H1 (cell line): ENCODE results near the gene RELL1. TPM values are rescaled to one million over a fixed set of nuclear protein-coding genes. Genes with fewer than 3 reads are reported as not detected.

Experiments
- CTCF ChIA-PET: fragments of 300-600 bp; sonication (Branson Sonifier 250); formaldehyde crosslinking; loops from one replicate; lab custom pipeline; 2021; ENCODE audit not compliant: partially characterized antibody; lab: Charles Lee
- POLR2A ChIA-PET: fragments of 300-600 bp; sonication (Branson Sonifier 250); formaldehyde crosslinking; loops from one replicate; lab custom pipeline; 2021; ENCODE audit warnings: inconsistent platforms; ENCODE audit not compliant: partially characterized antibody; lab: Charles Lee
- DNase-seq, 2 experiments: peaks; one replicate each; pipeline versions ENCODE4 v3.0.0 to v3.0.0-alpha.2; 2010 to 2022; ENCODE audit warnings: low spot score in 2 of 2, low read depth in 1 of 2, mixed read lengths in 1 of 2
- FAIRE-seq: peaks from 2 replicates; lab custom pipeline; 2011; peaks lifted over from hg19 to GRCh38; lab: Jason Lieb, UNC
- H2AFZ ChIP-seq: 2 replicates; pipeline ENCODE4 v1.8.1; 2012; ENCODE audit warnings: low read length, inconsistent platforms
- H2AK5ac ChIP-seq: 2 replicates; pipeline ENCODE4 v1.6.1; 2013; ENCODE audit warnings: low read depth, low read length
- H2BK120ac ChIP-seq: replicated peaks from 2 replicates; pipeline ENCODE3; 2013; ENCODE audit warnings: low read depth, low read length, inconsistent platforms
- H2BK12ac ChIP-seq: 2 replicates; pipeline ENCODE4 v1.6.1; 2013; ENCODE audit warnings: low read depth, low read length
- H2BK15ac ChIP-seq: 2 replicates; pipeline ENCODE4 v1.6.1; 2013; ENCODE audit warnings: low read length
- H2BK20ac ChIP-seq: 2 replicates; pipeline ENCODE4 v1.6.1; 2013; ENCODE audit warnings: low read length
- H2BK5ac ChIP-seq: 2 replicates; pipeline ENCODE4 v1.6.1; 2013; ENCODE audit warnings: low read depth, low read length
- H3K14ac ChIP-seq: 2 replicates; pipeline ENCODE4 v1.6.1; 2013; ENCODE audit warnings: inconsistent platforms; ENCODE audit not compliant: insufficient read length
- H3K18ac ChIP-seq: 2 replicates; pipeline ENCODE4 v1.6.1; 2013; ENCODE audit warnings: low read length; ENCODE audit errors: extremely low read depth
- H3K23ac ChIP-seq: 2 replicates; pipeline ENCODE4 v1.6.1; 2013; ENCODE audit warnings: inconsistent platforms; ENCODE audit not compliant: insufficient read length
- H3K23me2 ChIP-seq: 2 replicates; pipeline ENCODE4 v1.6.1; 2013; ENCODE audit warnings: low read depth, low read length
- H3K27ac ChIP-seq: 2 replicates; pipeline ENCODE4 v1.6.1; 2011; ENCODE audit warnings: low read depth, low read length, inconsistent platforms
- H3K27me3 ChIP-seq, 4 experiments: replicated peaks in 1 of 4; 1 replicate in 1 of 4; 2 replicates in 3 of 4; pipeline versions ENCODE4 v1.6.1 to v1.8.1; 2011 to 2013; ENCODE audit warnings: low read length in 3 of 4, mild to moderate bottlenecking in 3 of 4, inconsistent platforms in 2 of 4, mixed read lengths in 2 of 4, moderate library complexity in 1 of 4; ENCODE audit not compliant: control insufficient read depth in 3 of 4, insufficient read depth in 3 of 4; ENCODE audit errors: extremely low read depth in 1 of 4
- H3K36me3 ChIP-seq, 4 experiments: 2 replicates each; pipeline versions ENCODE4 v1.6.1 to v1.8.1; 2011 to 2013; ENCODE audit warnings: mild to moderate bottlenecking in 4 of 4, low read length in 3 of 4, moderate library complexity in 2 of 4, control low read depth in 1 of 4, inconsistent platforms in 1 of 4; ENCODE audit not compliant: insufficient read depth in 4 of 4, control insufficient read depth in 2 of 4
- H3K4ac ChIP-seq: replicated peaks from 2 replicates; pipeline ENCODE3; 2013; ENCODE audit warnings: low read length, low read depth, mixed read lengths, inconsistent platforms; ENCODE audit not compliant: insufficient read length
- H3K4me1 ChIP-seq, 4 experiments: replicated peaks in 1 of 4; 1 replicate in 1 of 4; 2 replicates in 3 of 4; pipeline versions ENCODE4 v1.6.1 to v1.8.1; 2011 to 2013; ENCODE audit warnings: low read length in 3 of 4, inconsistent platforms in 2 of 4, mixed read lengths in 1 of 4; ENCODE audit not compliant: insufficient read depth in 4 of 4, control insufficient read depth in 3 of 4
- H3K4me2 ChIP-seq, 2 experiments: 2 replicates each; pipeline versions ENCODE4 v1.6.1 to v1.8.1; 2011 to 2013; ENCODE audit warnings: low read depth in 2 of 2, low read length in 2 of 2, control low read depth in 1 of 2, inconsistent platforms in 1 of 2, mild to moderate bottlenecking in 1 of 2; ENCODE audit not compliant: insufficient read depth in 1 of 2
- H3K4me3 ChIP-seq, 4 experiments: fragments of 200-600, 300-600 bp in 1 of 4; sonication (generic), shearing (Covaris generic), sonication (Bioruptor Twin) in 1 of 4; 2 replicates each; pipeline versions ENCODE4 v1.5.1 to v1.8.1; 2011 to 2016; ENCODE audit warnings: low read length in 4 of 4, low read depth in 3 of 4, control low read depth in 2 of 4, inconsistent platforms in 2 of 4, mild to moderate bottlenecking in 2 of 4, mixed read lengths in 1 of 4, moderate library complexity in 1 of 4; ENCODE audit not compliant: insufficient read depth in 2 of 4; ENCODE audit errors: extremely low read depth in 1 of 4
- H3K56ac ChIP-seq: replicated peaks from 2 replicates; pipeline ENCODE3; 2013; ENCODE audit warnings: low read depth, mild to moderate bottlenecking, mixed read lengths, low read length, inconsistent platforms; ENCODE audit not compliant: insufficient read length
- H3K79me1 ChIP-seq: 2 replicates; pipeline ENCODE4 v1.6.1; 2013; ENCODE audit warnings: low read depth, low read length, control low read depth
- H3K79me2 ChIP-seq, 2 experiments: 2 replicates each; pipeline versions ENCODE4 v1.6.1 to v1.8.1; 2012 to 2013; ENCODE audit warnings: low read length in 2 of 2, mild to moderate bottlenecking in 2 of 2, inconsistent platforms in 1 of 2; ENCODE audit not compliant: insufficient read depth in 2 of 2, control insufficient read depth in 1 of 2
- H3K9ac ChIP-seq, 4 experiments: replicated peaks in 1 of 4; 1 replicate in 1 of 4; 2 replicates in 3 of 4; pipeline versions ENCODE4 v1.6.1 to v1.8.1; 2011 to 2013; ENCODE audit warnings: low read depth in 3 of 4, low read length in 3 of 4, control low read depth in 2 of 4, mild to moderate bottlenecking in 2 of 4, moderate library complexity in 2 of 4, inconsistent platforms in 1 of 4; ENCODE audit errors: extremely low read depth in 1 of 4
- H3K9me3 ChIP-seq, 2 experiments: 2 replicates each; pipeline versions ENCODE4 v1.6.1 to v1.8.1; 2012 to 2013; ENCODE audit warnings: mild to moderate bottlenecking in 2 of 2, moderate library complexity in 2 of 2, control low read depth in 1 of 2, inconsistent platforms in 1 of 2, low read depth in 1 of 2, low read length in 1 of 2, mixed read lengths in 1 of 2; ENCODE audit not compliant: insufficient read depth in 2 of 2
- H4K20me1 ChIP-seq, 2 experiments: replicated peaks in 1 of 2; 2 replicates each; pipeline versions ENCODE3 to v1.8.1; 2011 to 2013; ENCODE audit warnings: inconsistent platforms in 2 of 2, low read length in 2 of 2, mild to moderate bottlenecking in 1 of 2; ENCODE audit not compliant: insufficient read depth in 2 of 2, control insufficient read depth in 1 of 2
- H4K5ac ChIP-seq: 2 replicates; pipeline ENCODE4 v1.6.1; 2013; ENCODE audit warnings: low read length, low read depth, mixed read lengths, inconsistent platforms; ENCODE audit not compliant: insufficient read length
- H4K8ac ChIP-seq: 2 replicates; pipeline ENCODE4 v1.8.0; 2013; ENCODE audit warnings: mild to moderate bottlenecking, moderate library complexity, low read length, inconsistent platforms; ENCODE audit not compliant: insufficient read depth; ENCODE audit errors: extremely low read depth
- H4K91ac ChIP-seq: replicated peaks from 2 replicates; pipeline ENCODE3; 2013; ENCODE audit warnings: low read length, mixed read lengths, inconsistent platforms; ENCODE audit not compliant: insufficient read length
- CHD1 ChIP-seq: IDR thresholded peaks from 2 replicates; pipeline ENCODE4 v1.6.1; 2012; ENCODE audit warnings: low read depth, low read length, improper control_type of control experiment
- EGR1 ChIP-seq: IDR thresholded peaks from 2 replicates; pipeline ENCODE4 v1.6.1; 2011; ENCODE audit warnings: low read depth, low read length, borderline replicate concordance
- HDAC2 ChIP-seq, 2 experiments: fragments of 300-600 bp in 1 of 2; sonication (generic) in 1 of 2; IDR thresholded peaks; 2 replicates each; pipeline ENCODE4 v1.6.1; 2011 to 2012; ENCODE audit warnings: low read depth in 2 of 2, low read length in 2 of 2, mild to moderate bottlenecking in 2 of 2, moderate library complexity in 2 of 2, borderline replicate concordance in 1 of 2, inconsistent platforms in 1 of 2
- MAFK ChIP-seq: IDR thresholded peaks from 2 replicates; pipeline ENCODE4 v1.6.1; 2012; ENCODE audit warnings: low read depth, mild to moderate bottlenecking, improper control_type of control experiment, low read length
- SP1 ChIP-seq: IDR thresholded peaks from 2 replicates; pipeline ENCODE4 v1.6.1; 2011; ENCODE audit warnings: low read depth, low read length
- SP2 ChIP-seq: IDR thresholded peaks from 2 replicates; pipeline ENCODE4 v1.6.1; 2012; ENCODE audit warnings: mild to moderate bottlenecking, low read length, inconsistent platforms
- SUZ12 ChIP-seq: fragments of 200-600 bp; sonication (generic); IDR thresholded peaks from 2 replicates; pipeline ENCODE4 v1.6.1; 2012; ENCODE audit warnings: mild to moderate bottlenecking, inconsistent platforms, low read length, moderate library complexity, mixed read lengths
- WGBS, 2 experiments: shearing (Covaris generic) in 1 of 2; methylation state at CpG; one replicate each; pipeline versions ENCODE4 v1.1.6 to v1.1.7; 2013 to 2015; ENCODE audit warnings: low lambda C conversion rate in 2 of 2, mixed read lengths in 2 of 2, inconsistent platforms in 1 of 2, low coverage in 1 of 2, missing lambda C conversion rate in 1 of 2; ENCODE audit not compliant: insufficient replicate concordance in 2 of 2, insufficient coverage in 1 of 2, insufficient read length in 1 of 2; ENCODE audit errors: extremely low coverage in 1 of 2, missing lambda C conversion rate in 1 of 2; 5-methylcytosine and 5-hydroxymethylcytosine counted together
- polyA plus RNA-seq, 7 experiments: library from polyadenylated mRNA; depleted of rRNA in 3 of 7; stranded (reverse) in 5 of 7; unstranded in 2 of 7; fragments of >200 nt in 5 of 7; fragments of 200-250 nt in 2 of 7; gene quantifications; 1 replicate in 5 of 7; 2 replicates in 1 of 7; 4 replicates in 1 of 7; pipeline versions ENCODE4 v1.2.1 to v1.2.3, GENCODE V29; 2011 to 2013; ENCODE audit warnings: missing spikeins in 2 of 7, mixed read lengths in 2 of 7
- total RNA-seq: library from RNA; stranded (reverse); fragmentation: NEBNext Ultra II Directional; extraction: Animal tissue kit (Norgen Biotek cat#: 25700); gene quantifications from 2 replicates; pipeline ENCODE4 v1.2.1, GENCODE V29; 2021

RELL1 gene
- total and polyA plus RNA-seq, 2 of the 8 experiments (the other 6 are each of a cell fraction or from before 2014, with no cell fraction given): 2.1 to 14.1 TPM

GRCh38 chr4:37646247-37646646 is 39.9 kb downstream of the RELL1 start:
- Histone ChIP-seq H3K4ac (no peak overlapping the region), H3K9me3 (no peaks in the 10 kb centered on the region), H4K5ac (no peak overlapping the region), H3K79me1 (peaks cover 2% of the 10 kb centered on the region), H2BK12ac (no peak overlapping the region), H3K18ac (no peak overlapping the region), H2AK5ac (no peak overlapping the region), H3K14ac (no peak overlapping the region), H3K27me3 (no peaks in the 10 kb centered on the region; a peak in 1 of 7 replicates), H3K4me2 (no peak overlapping the region), H3K27ac (no peak overlapping the region), H4K20me1 (peaks cover 0 to 5% of the 10 kb centered on the region in 2 experiments), H3K56ac (no peak overlapping the region), H2AFZ (no peak overlapping the region), H2BK120ac (no peak overlapping the region), H3K79me2 (no peaks in the 10 kb centered on the region), H3K9ac (no peak overlapping the region), H2BK5ac (no peak overlapping the region), H3K23ac (no peak overlapping the region), H3K23me2 (no peaks in the 10 kb centered on the region), H3K4me3 (no peak overlapping the region), H4K8ac (no peak overlapping the region), H3K4me1 (peaks cover 5 to 26% (median 11%) of the 10 kb centered on the region in 4 experiments; a peak in 5 of 7 replicates), H2BK15ac (no peak overlapping the region), H2BK20ac (no peak overlapping the region), H4K91ac (no peak overlapping the region), H3K36me3 (peaks cover 0 to 4% (median 0%) of the 10 kb centered on the region in 4 experiments; a peak in 1 of 8 replicates)
- FAIRE-seq: no peak
- no peak for DNase-seq
- WGBS, 2 experiments: 96% methylated on average over 3 of the region's 3 CpGs; no CpG with 5 or more reads in 1 of the 2 experiments
- ChIA-PET POLR2A (no interaction called here), CTCF (interaction anchor here (1.0 to 1.9 kb wide), 2 partner anchors 43 to 155 kb away, joined by 3 to 5 read pairs; no protein-coding TSS in a partner anchor)
- TF ChIP-seq MAFK: no peak
- no peak for TF ChIP-seq SP1
- TF ChIP-seq CHD1: no peak
- no peak for TF ChIP-seq EGR1
- no peak for TF ChIP-seq SUZ12
- TF ChIP-seq HDAC2 (IDR thresholded peaks at IDR 0.05; ENCODE audit: borderline replicate concordance in 1 of 2, low read depth in 2 of 2, low read length in 2 of 2): no peak
- no peak for TF ChIP-seq SP2
